Measurements from ENCODE around the gene NANS. TPM values are rescaled to one million over a fixed set of nuclear protein-coding genes. Genes with fewer than 3 reads are reported as not detected.
"Not testable (repeated sequence)": the region's sequence is repeated elsewhere in the genome, so short reads cannot be mapped to it uniquely, and the experiment has no call there.

The NANS gene
- total and polyA plus RNA-seq, 9 donors = 30.4 to 46.3 (median 35.5) TPM

DNA sequence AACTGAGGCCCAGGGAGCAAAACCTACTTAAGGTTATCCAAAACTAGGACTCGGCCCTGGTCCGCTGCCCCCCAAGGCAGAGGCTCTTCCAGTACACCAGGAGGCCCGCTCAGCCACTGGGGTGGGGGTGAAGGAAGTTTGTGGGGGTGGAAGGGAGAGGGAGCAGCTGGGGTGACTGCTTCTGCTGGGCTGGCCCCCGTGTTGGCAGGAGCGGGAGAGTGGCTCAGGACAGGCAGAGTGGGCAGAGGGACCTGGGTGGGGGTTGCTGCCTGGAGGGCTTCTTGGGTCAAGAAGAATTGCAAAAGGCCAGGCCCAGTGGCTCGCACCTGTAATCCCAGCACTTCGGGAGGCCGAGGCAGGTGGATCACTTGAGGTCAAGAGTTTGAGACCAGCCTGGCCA lies 70.7 kb downstream of the NANS start:
- 85% methylated on average over 8 of the region's 8 CpGs for WGBS (ENCODE audit: insufficient coverage)
- no peak for DNase-seq
- Histone ChIP-seq H3K4me3 (ENCODE audit: low read length) (no peak overlapping the region), H3K36me3 (ENCODE audit: control insufficient read depth, insufficient read depth, low read length) (no peaks in the 10 kb centered on the region), H3K27ac (ENCODE audit: low read length) (no peak overlapping the region), H3K9me3 (replicated peaks; ENCODE audit: control insufficient read depth, low read depth, low read length) (no peaks in the 10 kb centered on the region), H3K27me3 (ENCODE audit: control insufficient read depth, insufficient read depth, low read length) (peaks cover 3% of the 10 kb centered on the region), H3K4me1 (ENCODE audit: control insufficient read depth, insufficient read depth, low read length) (no peaks in the 10 kb centered on the region)

- H3K9me3 ChIP-seq (replicated peaks; ENCODE audit: control insufficient read depth, low read depth, low read length) = no peaks in the 10 kb centered on the region
- no peak overlapping the region for H3K27ac ChIP-seq (ENCODE audit: low read length)
- WGBS (ENCODE audit: insufficient coverage) = 92% methylated on average over 16 of the region's 16 CpGs
- H3K4me1 ChIP-seq (ENCODE audit: control insufficient read depth, insufficient read depth, low read length) = no peaks in the 10 kb centered on the region
- H3K36me3 ChIP-seq (ENCODE audit: control insufficient read depth, insufficient read depth, low read length) = no peaks in the 10 kb centered on the region
- H3K4me3 ChIP-seq (ENCODE audit: low read length) = no peak overlapping the region
- peaks cover 5% of the 10 kb centered on the region for H3K27me3 ChIP-seq (ENCODE audit: control insufficient read depth, insufficient read depth, low read length)
- DNase-seq = no peak
Observed at GRCh38 chr9:98128316-98128715, 71.8 kb downstream of the NANS start.

- DNase-seq = peak; percentile 58
- H3K9me3 ChIP-seq (replicated peaks; ENCODE audit: control insufficient read depth, low read depth, low read length) = no peaks in the 10 kb centered on the region
- 91% methylated on average over 9 of the region's 10 CpGs for WGBS (ENCODE audit: insufficient coverage)
- H3K4me3 ChIP-seq (ENCODE audit: low read length) = no peak overlapping the region
- H3K27me3 ChIP-seq (ENCODE audit: control insufficient read depth, insufficient read depth, low read length) = peaks cover 5% of the 10 kb centered on the region
- H3K27ac ChIP-seq (ENCODE audit: low read length) = no peak overlapping the region
- no peaks in the 10 kb centered on the region for H3K36me3 ChIP-seq (ENCODE audit: control insufficient read depth, insufficient read depth, low read length)
- H3K4me1 ChIP-seq (ENCODE audit: control insufficient read depth, insufficient read depth, low read length) = no peaks in the 10 kb centered on the region
Observed at GRCh38 chr9:98129451-98129881, 72.9 kb downstream of the NANS start.

GRCh38 chr9:98130060-98130459 lies 73.5 kb downstream of the NANS start:
- H3K9me3 ChIP-seq (replicated peaks; ENCODE audit: control insufficient read depth, low read depth, low read length); DNase-seq; H3K36me3 ChIP-seq (ENCODE audit: control insufficient read depth, insufficient read depth, low read length); H3K27me3 ChIP-seq (ENCODE audit: control insufficient read depth, insufficient read depth, low read length); H3K4me3 ChIP-seq (ENCODE audit: low read length); H3K4me1 ChIP-seq (ENCODE audit: control insufficient read depth, insufficient read depth, low read length); H3K27ac ChIP-seq (ENCODE audit: low read length): not testable (repeated sequence)
- WGBS (ENCODE audit: insufficient coverage) = 86% methylated on average over 3 of the region's 4 CpGs

- no peaks in the 10 kb centered on the region for H3K4me1 ChIP-seq (ENCODE audit: control insufficient read depth, insufficient read depth, low read length)
- H3K27me3 ChIP-seq (ENCODE audit: control insufficient read depth, insufficient read depth, low read length) = peaks cover 5% of the 10 kb centered on the region
- H3K9me3 ChIP-seq (replicated peaks; ENCODE audit: control insufficient read depth, low read depth, low read length) = no peaks in the 10 kb centered on the region
- no peak overlapping the region for H3K27ac ChIP-seq (ENCODE audit: low read length)
- 79% methylated on average over 6 of the region's 13 CpGs for WGBS (ENCODE audit: insufficient coverage)
- DNase-seq = no peak
- H3K4me3 ChIP-seq (ENCODE audit: low read length) = no peak overlapping the region
- H3K36me3 ChIP-seq (ENCODE audit: control insufficient read depth, insufficient read depth, low read length) = no peaks in the 10 kb centered on the region
Observed at GRCh38 chr9:98130576-98131228, 74.2 kb downstream of the NANS start.

- Histone ChIP-seq H3K27ac (ENCODE audit: low read length) (no peak overlapping the region), H3K4me3 (ENCODE audit: low read length) (no peak overlapping the region), H3K27me3 (ENCODE audit: control insufficient read depth, insufficient read depth, low read length) (peaks cover 5% of the 10 kb centered on the region), H3K36me3 (ENCODE audit: control insufficient read depth, insufficient read depth, low read length) (no peaks in the 10 kb centered on the region), H3K9me3 (replicated peaks; ENCODE audit: control insufficient read depth, low read depth, low read length) (no peaks in the 10 kb centered on the region), H3K4me1 (ENCODE audit: control insufficient read depth, insufficient read depth, low read length) (no peaks in the 10 kb centered on the region)
- no peak for DNase-seq
- WGBS (ENCODE audit: insufficient coverage) = 87% methylated on average over 6 of the region's 9 CpGs
Observed at GRCh38 chr9:98132158-98132557, 75.6 kb downstream of the NANS start.

Other genes with a start within 250 kb of the NANS start
- not detected for gene FOXE1, start 203.5 kb upstream of the NANS start, total RNA-seq
- not detected for gene FOXE1, start 203.5 kb upstream of the NANS start, polyA plus RNA-seq (ENCODE audit: insufficient read depth in 1 of 8, insufficient read length in 8 of 8, low replicate concordance in 1 of 8)
- gene TRMO, start 134.2 kb upstream of the NANS start, total RNA-seq = 12.7 TPM
- 10 to 100 TPM in 5 of 8 donors, 1 to 10 TPM in 3; 8.4 to 12.1 (median 10.5) TPM for gene TRMO, start 134.2 kb upstream of the NANS start, polyA plus RNA-seq (ENCODE audit: insufficient read depth in 1 of 8, insufficient read length in 8 of 8, low replicate concordance in 1 of 8)
- gene HEMGN, start 118.6 kb upstream of the NANS start, total RNA-seq = 6.7 TPM
- 1 to 10 TPM; 2.3 to 9.4 (median 5.8) TPM for gene HEMGN, start 118.6 kb upstream of the NANS start, polyA plus RNA-seq (ENCODE audit: insufficient read depth in 1 of 8, insufficient read length in 8 of 8, low replicate concordance in 1 of 8)
- gene ANP32B, start 73.4 kb upstream of the NANS start, total RNA-seq = 18.6 TPM
- 100 to 1,000 TPM; 137 to 198 (median 161) TPM for gene ANP32B, start 73.4 kb upstream of the NANS start, polyA plus RNA-seq (ENCODE audit: insufficient read depth in 1 of 8, insufficient read length in 8 of 8, low replicate concordance in 1 of 8)
- 0.40 TPM for gene TRIM14, start 62.5 kb downstream of the NANS start, total RNA-seq
- gene TRIM14, start 62.5 kb downstream of the NANS start, polyA plus RNA-seq (ENCODE audit: insufficient read depth in 1 of 8, insufficient read length in 8 of 8, low replicate concordance in 1 of 8) = 1 to 10 TPM in 6 of 8 donors, under 1 TPM in 2; 0.82 to 3.4 (median 1.1) TPM
- gene CORO2A, start 135.9 kb downstream of the NANS start, total RNA-seq = 0.13 TPM
- 1 to 10 TPM in 2 of 8 donors, under 1 TPM in 6; 0.20 to 1.9 (median 0.43) TPM for gene CORO2A, start 135.9 kb downstream of the NANS start, polyA plus RNA-seq (ENCODE audit: insufficient read depth in 1 of 8, insufficient read length in 8 of 8, low replicate concordance in 1 of 8)
- 1.0 TPM for gene TBC1D2, start 198.9 kb downstream of the NANS start, total RNA-seq
- 1 to 10 TPM; 1.1 to 5.0 (median 2.0) TPM for gene TBC1D2, start 198.9 kb downstream of the NANS start, polyA plus RNA-seq (ENCODE audit: insufficient read depth in 1 of 8, insufficient read length in 8 of 8, low replicate concordance in 1 of 8)

Measured in muscle of leg (tissue), 11 donors.